ENCODE data around the gene MYO19.

Gene MYO19

DNA sequence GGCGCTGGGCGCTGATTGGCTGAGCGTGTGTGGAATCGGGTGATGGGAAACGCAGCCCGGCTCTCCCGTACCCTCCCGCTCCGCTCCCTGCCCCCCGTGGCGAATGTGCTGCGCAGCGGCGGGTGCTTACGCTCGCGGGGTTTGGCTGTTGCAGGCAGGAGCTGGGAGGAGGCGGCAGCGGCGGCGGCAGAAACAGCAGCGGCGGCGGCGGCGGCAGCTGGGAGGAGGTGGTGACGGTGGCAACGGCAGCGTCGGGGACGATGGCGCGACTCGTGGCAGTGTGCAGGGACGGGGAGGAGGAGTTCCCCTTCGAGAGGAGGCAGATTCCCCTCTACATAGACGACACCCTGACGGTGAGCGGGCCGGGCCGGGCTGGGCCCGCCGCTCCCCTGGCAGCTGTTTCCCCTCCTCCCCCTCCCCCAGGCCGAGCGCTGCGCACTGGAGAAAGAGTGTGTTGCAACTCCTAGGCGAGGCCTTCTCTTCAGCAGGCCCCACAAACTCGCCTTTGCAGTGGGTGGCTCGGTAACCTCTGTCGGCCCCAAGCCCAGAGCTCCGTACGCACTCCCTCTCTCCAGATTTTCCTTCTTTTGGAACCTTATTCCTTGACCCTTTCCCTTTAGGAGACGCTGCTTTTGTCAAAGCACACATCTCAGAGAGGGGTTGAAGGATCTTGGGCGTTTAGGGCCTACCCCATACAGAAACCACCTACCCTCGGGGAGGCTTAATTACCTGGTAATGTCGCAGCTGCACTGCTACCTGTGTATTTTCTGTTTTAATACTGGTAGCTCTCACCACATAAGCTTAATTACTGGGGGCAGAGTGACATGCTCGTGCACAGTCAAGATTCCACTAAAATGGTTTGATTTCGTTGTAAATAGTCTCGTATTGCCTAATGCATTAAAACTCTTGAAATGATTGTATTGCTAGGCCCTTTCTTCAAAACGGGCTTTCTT, 11.1 kb upstream of the MYO19 start:
- peak; percentile 69 for TF ChIP-seq POLR2AphosphoS5 (IDR thresholded peaks at IDR 0.05; ENCODE audit: low read depth)
- peak; percentile 55 for TF ChIP-seq GABPA (IDR thresholded peaks at IDR 0.05; ENCODE audit: low read depth)
- TF ChIP-seq REST (IDR thresholded peaks at IDR 0.05; ENCODE audit: insufficient replicate concordance, low read depth): no peak
- no peak for TF ChIP-seq CTCF (IDR thresholded peaks at IDR 0.05; ENCODE audit: insufficient read depth, low read length)
- no peak for TF ChIP-seq SPI1 (IDR thresholded peaks at IDR 0.05; ENCODE audit: borderline replicate concordance, low read depth)
- no peaks in the 10 kb centered on the region for H3K27me3 ChIP-seq (ENCODE audit: insufficient read depth, poor library complexity, severe bottlenecking)
- H3K4me3 ChIP-seq (replicated peaks; ENCODE audit: insufficient read depth, low read length): peak overlapping the region; percentile 67
- peak overlapping the region; percentile 100 for H3K27ac ChIP-seq (replicated peaks)
- DNase-seq (ENCODE audit: low read depth in 1 of 2, low spot score in 1 of 2): peak; percentile 88 to 97

DNA sequence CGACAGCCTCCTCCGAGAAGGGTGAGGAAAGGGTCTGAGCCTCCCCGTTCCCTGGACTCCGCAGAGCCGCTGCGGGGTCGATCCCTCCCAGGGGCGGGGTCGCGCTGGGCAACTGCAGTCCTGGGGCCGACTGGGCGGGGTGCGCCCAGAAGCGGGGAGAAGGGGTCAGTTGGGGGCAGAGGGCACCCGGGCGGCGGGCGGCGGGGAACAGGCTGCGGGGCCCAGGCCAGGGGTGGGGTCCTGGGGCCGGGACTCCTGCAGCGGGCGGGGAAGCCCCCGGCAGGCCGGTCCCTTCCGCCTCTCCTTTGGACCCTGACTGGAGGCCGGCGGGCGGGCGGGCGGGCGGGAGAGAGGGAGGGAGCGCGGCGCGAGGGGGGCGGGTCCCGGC, 10.4 kb upstream of the MYO19 start:
- Histone ChIP-seq H3K4me3 (replicated peaks; ENCODE audit: insufficient read depth, low read length) (peak overlapping the region; percentile 67), H3K27me3 (ENCODE audit: insufficient read depth, poor library complexity, severe bottlenecking) (no peaks in the 10 kb centered on the region), H3K27ac (replicated peaks) (peak overlapping the region; percentile 100)
- no peak for TF ChIP-seq POLR2AphosphoS5 (IDR thresholded peaks at IDR 0.05; ENCODE audit: low read depth)
- no peak for TF ChIP-seq GABPA (IDR thresholded peaks at IDR 0.05; ENCODE audit: low read depth)
- no peak for TF ChIP-seq SPI1 (IDR thresholded peaks at IDR 0.05; ENCODE audit: borderline replicate concordance, low read depth)
- TF ChIP-seq REST (IDR thresholded peaks at IDR 0.05; ENCODE audit: insufficient replicate concordance, low read depth): no peak
- no peak for TF ChIP-seq CTCF (IDR thresholded peaks at IDR 0.05; ENCODE audit: insufficient read depth, low read length)
- DNase-seq (ENCODE audit: low read depth in 1 of 2, low spot score in 1 of 2): no peak

GRCh38 chr17:36544307-36545076, 9.8 kb upstream of the MYO19 start, which contains the start of gene GGNBP2:
GGNBP2 (plus strand) TSS chr17:36544919; CDS start chr17:36545725, 806 bp downstream.
- H3K4me3 ChIP-seq (replicated peaks; ENCODE audit: insufficient read depth, low read length): peak within 1 kb of the TSS; percentile 67
- H3K27ac ChIP-seq (replicated peaks): peak within 1 kb of the TSS; percentile 100
- peak; percentile 87 to 94 for DNase-seq (ENCODE audit: low read depth in 1 of 2, low spot score in 1 of 2)
- TF ChIP-seq CTCF (IDR thresholded peaks at IDR 0.05; ENCODE audit: insufficient read depth, low read length) (no peak), POLR2AphosphoS5 (IDR thresholded peaks at IDR 0.05; ENCODE audit: low read depth) (peak; percentile 90), REST (IDR thresholded peaks at IDR 0.05; ENCODE audit: insufficient replicate concordance, low read depth) (peak; percentile 34)
- H3K27me3 ChIP-seq (ENCODE audit: insufficient read depth, poor library complexity, severe bottlenecking): no peaks in the 10 kb centered on the region
